GM12874 (cell line): ENCODE measurements around the gene RERG.
A peak's percentile ranks its signal among the peaks of the same experiment; 100 is the strongest.

Experiments used
- TF ChIP-seq, protein P1 (sequence below): IDR thresholded peaks from 2 replicates; pipeline ENCODE4 v1.5.1; 2011; ENCODE audit warnings: low read depth, mild to moderate bottlenecking, control low read depth, low read length, moderate library complexity; ENCODE audit not compliant: insufficient read depth

RERG gene, protein sequence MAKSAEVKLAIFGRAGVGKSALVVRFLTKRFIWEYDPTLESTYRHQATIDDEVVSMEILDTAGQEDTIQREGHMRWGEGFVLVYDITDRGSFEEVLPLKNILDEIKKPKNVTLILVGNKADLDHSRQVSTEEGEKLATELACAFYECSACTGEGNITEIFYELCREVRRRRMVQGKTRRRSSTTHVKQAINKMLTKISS

DNA sequence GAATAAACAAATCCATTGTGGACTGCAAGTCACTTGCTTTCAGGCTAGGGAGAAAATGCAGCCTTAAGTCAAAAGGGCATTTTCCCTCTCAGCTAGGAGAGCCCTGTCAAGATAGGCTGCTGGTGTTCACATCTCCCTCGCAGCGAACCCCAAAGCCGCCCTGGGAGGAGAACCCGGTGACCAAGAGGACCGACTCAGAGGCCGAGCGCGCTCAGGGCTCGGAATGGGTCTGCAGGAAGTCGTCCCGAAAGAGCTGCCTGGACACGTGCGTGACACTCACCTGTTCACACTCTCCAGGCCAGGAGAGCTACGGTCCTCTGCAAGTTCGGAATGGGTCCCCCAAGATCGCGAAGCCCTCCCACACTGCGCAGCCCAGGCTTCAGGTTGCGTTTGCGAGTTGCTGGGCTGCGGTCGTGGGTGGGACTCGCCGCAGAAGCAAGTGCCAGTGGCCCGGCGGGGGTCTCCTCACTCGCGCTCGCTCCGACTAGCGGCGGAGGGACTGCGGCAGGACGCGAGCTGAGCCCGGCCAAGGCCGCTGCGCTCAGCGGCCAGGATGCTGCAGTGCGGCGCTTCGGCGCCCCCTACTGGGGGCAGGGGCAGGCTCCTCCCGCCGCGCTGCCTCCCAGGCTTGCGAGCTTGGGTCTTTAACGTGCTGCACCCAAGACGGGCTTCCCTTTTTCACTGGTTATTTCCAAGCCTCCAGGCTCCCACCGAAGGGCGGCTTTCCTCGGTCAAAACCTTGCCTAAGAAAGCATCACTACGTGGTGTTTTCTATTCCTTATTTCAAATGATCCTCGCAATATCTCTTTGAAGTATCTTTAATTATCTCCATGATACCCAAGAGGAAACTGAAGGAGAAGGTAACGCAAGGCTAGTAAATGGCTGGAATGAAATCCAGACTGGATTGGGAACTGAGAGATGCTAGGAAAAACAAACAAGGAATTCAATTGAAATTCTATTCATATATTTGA lies at the start of gene RERG:
TSS of gene RERG (minus strand) at position 503 of the 971 bp plus-strand sequence. CDS start 3,928 bp downstream, outside the sequence.
- TF ChIP-seq, protein P1, sequence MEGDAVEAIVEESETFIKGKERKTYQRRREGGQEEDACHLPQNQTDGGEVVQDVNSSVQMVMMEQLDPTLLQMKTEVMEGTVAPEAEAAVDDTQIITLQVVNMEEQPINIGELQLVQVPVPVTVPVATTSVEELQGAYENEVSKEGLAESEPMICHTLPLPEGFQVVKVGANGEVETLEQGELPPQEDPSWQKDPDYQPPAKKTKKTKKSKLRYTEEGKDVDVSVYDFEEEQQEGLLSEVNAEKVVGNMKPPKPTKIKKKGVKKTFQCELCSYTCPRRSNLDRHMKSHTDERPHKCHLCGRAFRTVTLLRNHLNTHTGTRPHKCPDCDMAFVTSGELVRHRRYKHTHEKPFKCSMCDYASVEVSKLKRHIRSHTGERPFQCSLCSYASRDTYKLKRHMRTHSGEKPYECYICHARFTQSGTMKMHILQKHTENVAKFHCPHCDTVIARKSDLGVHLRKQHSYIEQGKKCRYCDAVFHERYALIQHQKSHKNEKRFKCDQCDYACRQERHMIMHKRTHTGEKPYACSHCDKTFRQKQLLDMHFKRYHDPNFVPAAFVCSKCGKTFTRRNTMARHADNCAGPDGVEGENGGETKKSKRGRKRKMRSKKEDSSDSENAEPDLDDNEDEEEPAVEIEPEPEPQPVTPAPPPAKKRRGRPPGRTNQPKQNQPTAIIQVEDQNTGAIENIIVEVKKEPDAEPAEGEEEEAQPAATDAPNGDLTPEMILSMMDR: peak; percentile 100

DNA sequence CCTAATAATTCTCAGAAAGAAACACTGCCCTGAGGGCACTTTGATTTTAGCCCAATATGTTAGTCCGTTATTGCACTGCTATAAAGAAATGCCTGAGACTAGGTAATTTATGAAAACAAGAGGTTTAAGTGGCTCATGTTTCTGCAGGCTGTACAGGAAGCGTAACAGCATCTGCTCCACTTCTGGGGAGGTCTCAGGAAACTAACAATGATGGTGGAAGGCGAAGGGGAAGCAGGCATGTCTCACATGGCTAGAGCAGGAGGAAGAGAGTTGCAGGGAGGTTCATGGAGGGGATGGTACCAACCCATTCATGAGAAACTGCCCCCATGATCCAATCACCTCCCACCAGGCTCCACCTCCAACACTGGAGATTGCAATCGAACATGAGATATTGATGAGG lies 49.4 kb upstream of the RERG start:
- TF ChIP-seq, protein P1: no peak

DNA sequence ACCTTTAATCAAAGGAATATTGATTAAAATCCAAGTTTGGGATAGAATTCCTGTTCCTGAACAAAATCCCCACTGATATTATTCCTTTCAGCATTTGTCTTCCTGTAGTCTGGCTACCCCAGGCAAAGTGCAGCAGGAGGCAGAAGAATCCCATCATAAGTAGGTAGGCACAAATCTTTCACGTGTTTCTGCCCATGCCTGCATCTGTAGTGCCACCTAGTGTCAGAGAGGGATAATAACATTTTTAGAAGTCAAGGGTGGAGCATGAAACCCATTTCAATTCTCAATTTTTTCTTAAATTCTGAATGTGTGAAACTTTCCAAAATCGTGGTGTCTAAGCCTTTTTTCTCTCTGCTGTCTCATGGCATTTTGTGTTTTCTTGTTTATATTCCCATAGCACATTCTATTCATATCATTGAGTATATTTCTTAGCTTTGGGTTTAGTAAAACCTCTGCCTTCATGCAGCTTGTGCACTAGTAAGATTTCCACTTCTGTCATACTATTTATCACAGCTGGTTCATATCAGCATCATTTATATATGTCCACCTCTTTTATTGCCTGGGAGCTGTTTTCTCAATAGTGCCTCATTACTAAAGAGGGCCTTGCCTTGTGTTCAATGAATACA lies 47.8 kb upstream of the RERG start:
- TF ChIP-seq, protein P1: peak; percentile 75

DNA sequence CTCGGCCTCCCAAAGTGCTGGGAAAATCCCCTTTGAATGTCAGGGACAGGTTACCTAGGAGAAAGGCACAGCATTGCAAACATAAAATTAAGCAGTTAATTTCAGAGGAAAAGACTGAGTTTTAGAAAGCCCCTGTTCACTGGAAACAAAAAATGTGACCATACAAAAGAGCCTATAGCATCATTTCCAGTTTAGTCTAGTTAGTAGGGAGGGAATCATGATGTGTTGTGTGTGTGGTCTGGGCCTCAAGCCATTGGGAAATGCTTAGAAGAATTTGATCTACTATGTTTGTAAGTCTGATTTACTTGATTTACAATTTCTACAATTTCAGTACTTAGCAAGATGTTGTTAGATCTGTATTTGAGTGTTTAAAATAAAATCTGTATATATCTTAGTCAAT lies 47.1 kb upstream of the RERG start:
- TF ChIP-seq, protein P1: no peak

DNA sequence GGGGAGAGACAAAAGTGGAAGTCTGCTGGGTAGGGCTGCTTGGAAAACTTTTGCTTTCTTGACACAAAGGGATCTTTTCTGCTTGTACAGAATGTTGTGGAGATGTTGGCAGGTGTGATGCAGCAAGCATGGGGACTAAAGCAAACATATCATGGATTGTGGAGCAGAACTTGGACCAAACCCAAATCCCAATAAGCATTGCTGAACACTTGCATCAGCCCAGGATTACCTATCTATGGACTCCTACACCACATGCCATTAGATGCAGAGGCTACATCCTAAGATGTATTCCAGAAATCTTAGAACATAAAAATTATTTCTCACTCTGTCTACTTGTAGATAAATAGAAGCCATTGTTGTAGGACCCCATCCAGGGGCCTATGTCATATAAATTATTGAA lies 44.7 kb upstream of the RERG start:
- TF ChIP-seq, protein P1: no peak

DNA sequence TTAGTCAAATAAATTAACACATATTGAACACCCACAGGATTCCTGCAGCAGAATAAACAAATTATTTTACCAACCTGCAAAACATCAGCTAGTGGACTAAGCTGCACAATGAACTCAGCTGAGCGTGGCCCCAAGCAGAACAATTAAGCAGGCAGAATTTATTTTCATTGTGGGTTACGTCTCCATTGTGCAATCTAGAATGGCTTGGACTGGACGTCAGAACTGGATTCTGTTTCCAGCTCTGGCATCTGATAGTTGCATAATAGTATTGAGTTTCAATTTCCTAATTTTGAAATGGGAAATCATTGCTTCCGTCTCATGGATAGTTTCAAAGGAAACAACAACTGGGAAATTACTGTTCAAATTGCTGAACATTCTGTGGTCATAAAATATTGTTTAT lies 35.5 kb upstream of the RERG start:
- TF ChIP-seq, protein P1: no peak

DNA sequence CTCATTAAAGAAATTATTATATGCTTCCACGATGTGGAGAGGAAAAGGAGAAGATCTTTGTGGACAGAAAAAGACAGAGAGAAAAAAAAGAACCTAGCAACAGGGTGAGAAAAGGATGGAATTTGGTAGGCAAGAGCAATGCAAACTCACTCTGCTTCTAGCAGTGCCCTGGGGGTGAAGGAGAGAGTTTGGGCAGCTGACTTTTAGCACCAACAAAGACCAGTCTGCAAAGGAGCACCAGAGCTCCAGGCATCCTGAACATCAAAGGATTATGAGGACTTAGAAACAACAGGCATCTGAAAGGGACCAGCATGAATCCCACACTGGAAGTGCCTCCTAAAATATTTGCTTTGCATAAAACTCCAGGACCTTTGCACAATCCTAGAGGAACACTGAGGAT lies 32.8 kb upstream of the RERG start:
- TF ChIP-seq, protein P1: no peak
